GM23338 (cell line): ENCODE data around the gene OXCT1. TPM values are rescaled to one million over a fixed set of nuclear protein-coding genes. Genes with fewer than 3 reads are reported as not detected.

Source experiments
- ATAC-seq: fragments of 200-7000 bp; cut with Tn5 transposase; 3 replicates; pipeline ENCODE4 v1.9.1; 2020
- DNase-seq: peaks from one replicate; pipeline ENCODE4 v3.0.0-alpha.2; 2015; ENCODE audit warnings: low spot score
- H2AFZ ChIP-seq: fragments of 200-600 bp; sonication (generic); 2 replicates; pipeline ENCODE4 v1.8.0; 2016; ENCODE audit warnings: antibody characterized with exemption, mild to moderate bottlenecking, moderate library complexity
- H3F3A ChIP-seq: fragments of 200-600 bp; sonication (generic); replicated peaks from 2 replicates; pipeline ENCODE4 v1.8.0; 2017; ENCODE audit warnings: antibody characterized with exemption, mixed run types, low read depth
- H3K27ac ChIP-seq: fragments of 200-600 bp; sonication (generic); 2 replicates; pipeline ENCODE4 v1.6.1; 2016; ENCODE audit warnings: low read depth
- H3K27me3 ChIP-seq: fragments of 200-600 bp; sonication (generic); 2 replicates; pipeline ENCODE4 v1.8.0; 2016; ENCODE audit warnings: mild to moderate bottlenecking, mixed run types, moderate library complexity; ENCODE audit not compliant: insufficient read depth
- H3K36me3 ChIP-seq: fragments of 200-600 bp; sonication (generic); 2 replicates; pipeline ENCODE4 v1.8.0; 2016; ENCODE audit warnings: mild to moderate bottlenecking; ENCODE audit not compliant: insufficient read depth
- H3K4me1 ChIP-seq: fragments of 200-600 bp; sonication (generic); 2 replicates; pipeline ENCODE4 v1.8.0; 2016; ENCODE audit warnings: mild to moderate bottlenecking, moderate library complexity; ENCODE audit not compliant: insufficient read depth
- H3K4me2 ChIP-seq: fragments of 200-600 bp; sonication (generic); 2 replicates; pipeline ENCODE4 v1.7.1; 2017; ENCODE audit warnings: mixed run types
- H3K4me3 ChIP-seq: fragments of 200-600 bp; sonication (generic); 2 replicates; pipeline ENCODE4 v1.6.1; 2016; ENCODE audit warnings: mixed run types
- H3K79me2 ChIP-seq: fragments of 200-600 bp; sonication (generic); replicated peaks from 2 replicates; pipeline ENCODE4 v1.8.0; 2017; ENCODE audit warnings: mild to moderate bottlenecking; ENCODE audit not compliant: insufficient read depth
- H3K9me2 ChIP-seq: fragments of 200-600 bp; sonication (generic); 2 replicates; pipeline ENCODE4 v1.8.0; 2017; ENCODE audit not compliant: insufficient read depth
- H4K20me1 ChIP-seq: fragments of 200-600 bp; sonication (generic); replicated peaks from 2 replicates; pipeline ENCODE4 v1.8.0; 2017; ENCODE audit warnings: mild to moderate bottlenecking; ENCODE audit not compliant: insufficient read depth
- H3K27ac Mint-ChIP-seq: 2 replicates; pipeline ENCODE4 v1.8.0; 2020; ENCODE audit warnings: inconsistent platforms, mild to moderate bottlenecking, moderate library complexity, mixed read lengths
- H3K27me3 Mint-ChIP-seq: 3 replicates; pipeline ENCODE4 v1.8.0; 2022; ENCODE audit warnings: low read depth, mild to moderate bottlenecking, moderate library complexity, mixed read lengths, inconsistent platforms; ENCODE audit not compliant: insufficient read depth, poor library complexity
- H3K36me3 Mint-ChIP-seq: 3 replicates; pipeline ENCODE4 v1.8.0; 2021; ENCODE audit warnings: low read depth, mild to moderate bottlenecking, inconsistent platforms, moderate library complexity, mixed read lengths
- H3K4me1 Mint-ChIP-seq: 3 replicates; pipeline ENCODE4 v1.8.0; 2020; ENCODE audit warnings: mild to moderate bottlenecking, inconsistent platforms, mixed read lengths
- H3K4me3 Mint-ChIP-seq: 3 replicates; pipeline ENCODE4 v1.8.0; 2021; ENCODE audit warnings: moderate library complexity, mild to moderate bottlenecking, inconsistent platforms, mixed read lengths
- H3K9me3 Mint-ChIP-seq: 3 replicates; pipeline ENCODE4 v1.8.0; 2020; ENCODE audit warnings: moderate library complexity, mild to moderate bottlenecking, inconsistent platforms, mixed read lengths
- CREB1 ChIP-seq: fragments of 250-450 bp; sonication (Bioruptor Pico); IDR thresholded peaks from 2 replicates; pipeline ENCODE4 v1.5.0; 2020; ENCODE audit warnings: low read depth, mild to moderate bottlenecking, moderate library complexity
- CTCF ChIP-seq, 2 experiments: fragments of 200-600 bp in 1 of 2; sonication (generic) in 1 of 2; conservative IDR thresholded peaks; 2 replicates each; pipeline versions ENCODE4 v1.5.1 to v1.6.1; 2016 to 2017; ENCODE audit warnings: antibody characterized with exemption in 2 of 2, low read depth in 2 of 2, mild to moderate bottlenecking in 2 of 2, moderate library complexity in 1 of 2
- ETS1 ChIP-seq: IDR thresholded peaks from 2 replicates; pipeline ENCODE4 v1.6.1; 2016; ENCODE audit warnings: antibody characterized with exemption
- EZH2phosphoT487 ChIP-seq: fragments of 200-600 bp; sonication (generic); IDR thresholded peaks from one replicate; pipeline ENCODE4 v1.8.1; 2018; ENCODE audit warnings: antibody characterized with exemption; ENCODE audit not compliant: unreplicated experiment
- JUNB ChIP-seq: IDR thresholded peaks from one replicate; pipeline ENCODE4 v1.6.1; 2016; ENCODE audit warnings: antibody characterized with exemption; ENCODE audit not compliant: unreplicated experiment
- NANOG ChIP-seq: IDR thresholded peaks from 2 replicates; pipeline ENCODE4 v1.6.1; 2016; ENCODE audit warnings: antibody characterized with exemption, borderline replicate concordance
- POLR2AphosphoS5 ChIP-seq: IDR thresholded peaks from 2 replicates; pipeline ENCODE4 v1.6.1; 2016; ENCODE audit warnings: antibody characterized with exemption, low read depth
- STAT1 ChIP-seq: IDR thresholded peaks from one replicate; pipeline ENCODE4 v1.6.1; 2016; ENCODE audit warnings: antibody characterized with exemption; ENCODE audit not compliant: unreplicated experiment
- ZNF114 ChIP-seq: fragments of 250-450 bp; sonication (Bioruptor Pico); IDR thresholded peaks from 2 replicates; pipeline ENCODE4 v1.5.0; 2020; ENCODE audit warnings: mild to moderate bottlenecking, moderate library complexity
- ZNF331 ChIP-seq: fragments of 250-450 bp; sonication (Bioruptor Pico); IDR thresholded peaks from 2 replicates; pipeline ENCODE4 v1.5.0; 2020; ENCODE audit warnings: low read depth, mild to moderate bottlenecking, moderate library complexity
- polyA plus RNA-seq: library from polyadenylated mRNA; unstranded; fragments of >200 nt; fragmentation: Nextera tagmentation; extraction: Ambion mirVana; gene quantifications from 2 replicates; pipeline ENCODE4 v1.2.1, GENCODE V29; 2016
- total RNA-seq: library from RNA; depleted of rRNA; stranded (reverse); fragments of >200 nt; shearing (Covaris generic); gene quantifications from 2 replicates; pipeline ENCODE4 v1.2.3, GENCODE V29; 2014

The OXCT1 gene
- total and polyA plus RNA-seq, 2 experiments from 2014 or later = 11.6 to 37.0 TPM

DNA sequence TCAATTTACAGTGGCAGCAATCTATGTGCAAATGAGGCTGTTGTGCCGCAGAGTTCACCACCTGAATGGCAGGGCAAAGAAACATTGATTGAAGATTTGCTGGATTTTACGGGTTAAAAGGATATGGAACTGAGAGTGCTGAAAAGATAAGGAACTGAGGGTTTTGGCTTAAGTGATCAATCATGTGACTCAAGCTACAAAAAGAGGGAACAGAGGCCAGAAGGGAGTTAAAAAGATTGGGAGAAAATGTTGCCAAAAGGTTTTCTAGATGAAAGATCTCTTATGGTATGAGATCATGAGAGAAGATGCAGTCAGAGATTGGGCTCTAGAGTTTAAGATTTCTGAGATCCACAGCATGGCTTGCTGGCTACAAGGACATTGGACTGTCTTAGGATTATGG is 26.0 kb upstream of the OXCT1 start:
- DNase-seq (no peak), ATAC-seq (no peak)
- H4K20me1 ChIP-seq = no peaks in the 10 kb centered on the region
- no peaks in the 10 kb centered on the region for H3F3A ChIP-seq
- H3K36me3 Mint-ChIP-seq = no peaks in the 10 kb centered on the region
- H3K79me2 ChIP-seq = no peaks in the 10 kb centered on the region
- no peaks in the 10 kb centered on the region for H3K27me3 ChIP-seq
- peaks cover 2% of the 10 kb centered on the region for H3K27me3 Mint-ChIP-seq
- H3K9me2 ChIP-seq = no peaks in the 10 kb centered on the region; the same call in 1 of the 2 replicates
- peaks cover 4% of the 10 kb centered on the region; the same call in 1 of the 3 replicates for H3K4me1 Mint-ChIP-seq
- peaks cover 5% of the 10 kb centered on the region for H3K9me3 Mint-ChIP-seq
- TF ChIP-seq ZNF331 (CRISPR knock-in tag) (no peak), POLR2AphosphoS5 (no peak), EZH2phosphoT487 (no peak), NANOG (no peak), ETS1 (no peak)
- no peaks in the 10 kb centered on the region for H3K36me3 ChIP-seq
- peak overlapping the region; percentile 90 for H2AFZ ChIP-seq
- no peaks in the 10 kb centered on the region for H3K4me1 ChIP-seq
- no peak overlapping the region for H3K27ac Mint-ChIP-seq
- no peak overlapping the region for H3K27ac ChIP-seq
- H3K4me3 Mint-ChIP-seq = no peak overlapping the region
- H3K4me2 ChIP-seq = no peak overlapping the region
- no peak overlapping the region for H3K4me3 ChIP-seq

DNA sequence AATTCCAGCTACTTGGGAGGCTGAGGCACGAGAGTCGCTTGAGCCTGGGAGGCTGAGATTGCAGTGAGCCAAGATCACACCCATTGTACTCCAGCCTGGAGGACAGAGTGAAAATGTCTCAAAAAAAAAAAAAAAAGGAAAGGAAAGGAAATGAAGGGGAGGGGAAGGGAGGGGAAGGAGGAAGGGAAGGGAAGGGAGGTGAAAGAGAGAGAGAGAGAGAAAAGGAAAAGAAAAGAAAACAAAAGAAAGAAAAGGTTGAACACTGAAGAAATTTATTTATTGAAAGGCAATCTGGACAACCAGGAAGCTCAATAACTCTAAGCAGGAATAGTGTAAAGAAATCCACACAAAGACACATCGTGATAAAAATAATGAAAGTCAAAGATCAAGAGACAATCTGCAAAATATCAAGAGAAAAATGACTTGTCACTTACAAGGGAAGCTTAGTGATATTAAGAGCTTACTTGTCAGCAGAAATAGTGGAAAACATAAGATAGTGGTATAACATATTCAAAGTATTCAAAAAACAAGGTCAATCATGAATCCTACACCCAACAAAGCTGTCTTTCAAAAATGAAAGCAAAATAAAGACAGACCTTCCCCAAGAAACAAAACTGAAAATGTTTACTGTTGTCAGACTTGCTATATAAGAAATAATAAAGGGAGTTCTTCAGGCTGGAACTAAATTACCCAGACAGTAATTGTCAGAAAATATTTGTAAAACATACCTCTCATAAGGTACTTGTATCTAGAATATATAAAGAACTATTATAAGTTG is 23.0 kb upstream of the OXCT1 start:
- Histone ChIP-seq H3K9me2 (0 out of 2 replicates have a peak, but pooled peaks cover 7% of the 10 kb centered on the region), H4K20me1 (no peaks in the 10 kb centered on the region), H3K4me3 (no peak overlapping the region), H3K27ac (no peak overlapping the region), H2AFZ (no peak overlapping the region), H3K4me2 (no peak overlapping the region), H3K36me3 (no peaks in the 10 kb centered on the region), H3K27me3 (no peaks in the 10 kb centered on the region), H3F3A (no peaks in the 10 kb centered on the region), H3K79me2 (no peaks in the 10 kb centered on the region), H3K4me1 (no peaks in the 10 kb centered on the region)
- peaks cover 21% of the 10 kb centered on the region for H3K9me3 Mint-ChIP-seq
- H3K36me3 Mint-ChIP-seq = no peaks in the 10 kb centered on the region
- H3K27ac Mint-ChIP-seq = no peak overlapping the region
- peaks cover 3% of the 10 kb centered on the region for H3K27me3 Mint-ChIP-seq
- no peak for ATAC-seq
- no peak for DNase-seq
- no peaks in the 10 kb centered on the region for H3K4me1 Mint-ChIP-seq
- no peak overlapping the region for H3K4me3 Mint-ChIP-seq
- TF ChIP-seq ZNF331 (CRISPR knock-in tag) (no peak), STAT1 (no peak), CTCF (conservative IDR thresholded peaks at IDR 0.05; ENCODE audit: low read depth in 2 of 2) (no peak), JUNB (no peak), POLR2AphosphoS5 (no peak), ETS1 (no peak), ZNF114 (CRISPR knock-in tag) (no peak), CREB1 (CRISPR knock-in tag) (no peak), EZH2phosphoT487 (no peak)
